HEK293 (cell line): ENCODE measurements around the gene KRTAP16-1.

Experiments used
- CTCF ChIA-PET: fragments of 350-600 bp; formaldehyde crosslinking; extraction: SDS; loops from one replicate; lab custom pipeline; 2021; ENCODE audit warnings: antibody characterized with exemption; lab: Yijun Ruan, JAX
- POLR2A ChIA-PET: fragments of 300-600 bp; formaldehyde crosslinking; extraction: SDS; loops from one replicate; lab custom pipeline; 2020; ENCODE audit warnings: antibody characterized with exemption, inconsistent platforms; lab: Yijun Ruan, JAX
- H3K27ac ChIP-seq: fragments of 200-500 bp; sonication (Bioruptor generic); 2 replicates; pipeline ENCODE4 v1.5.1; 2014; ENCODE audit warnings: low read depth, low read length, control low read depth, inconsistent platforms; ENCODE audit errors: extremely low read depth
- H3K36me3 ChIP-seq, 2 experiments: fragments of 200-500 bp in 1 of 2; sonication (Bioruptor generic) in 1 of 2; 1 replicate in 1 of 2; 2 replicates in 1 of 2; pipeline ENCODE4 v1.5.1; 2014 to 2017; ENCODE audit warnings: inconsistent platforms in 2 of 2, low read length in 2 of 2; ENCODE audit not compliant: control insufficient read depth in 2 of 2, insufficient read depth in 1 of 2
- H3K4me1 ChIP-seq: fragments of 200-500 bp; sonication (Bioruptor generic); 2 replicates; pipeline ENCODE4 v1.5.1; 2014; ENCODE audit warnings: mild to moderate bottlenecking, low read length, inconsistent platforms; ENCODE audit not compliant: control insufficient read depth, insufficient read depth
- H3K4me3 ChIP-seq: 2 replicates; pipeline ENCODE4 v1.5.1; 2011; ENCODE audit warnings: low read depth, mild to moderate bottlenecking, control low read depth, low read length, moderate library complexity
- H3K9me3 ChIP-seq: fragments of 200-500 bp; sonication (Bioruptor generic); 2 replicates; pipeline ENCODE4 v1.5.1; 2014; ENCODE audit warnings: low read depth, low read length, inconsistent platforms; ENCODE audit not compliant: control insufficient read depth, insufficient read depth
- EGR2 ChIP-seq: fragments of 450-650 bp; formaldehyde crosslinking; IDR thresholded peaks from 2 replicates; pipeline ENCODE4 v1.5.1; 2016; ENCODE audit warnings: low read depth, missing biosample characterization, missing genetic modification characterization
- RBAK ChIP-seq: fragments of 450-650 bp; formaldehyde crosslinking; IDR thresholded peaks from 2 replicates; pipeline ENCODE4 v1.5.1; 2016; ENCODE audit warnings: missing biosample characterization, missing genetic modification characterization
- SP3 ChIP-seq: fragments of 450-650 bp; formaldehyde crosslinking; IDR thresholded peaks from 2 replicates; pipeline ENCODE4 v1.5.1; 2016; ENCODE audit warnings: missing biosample characterization, missing genetic modification characterization
- ZBTB8A ChIP-seq: fragments of 450-650 bp; formaldehyde crosslinking; IDR thresholded peaks from 2 replicates; pipeline ENCODE4 v1.5.1; 2016; ENCODE audit warnings: missing biosample characterization, missing genetic modification characterization
- ZNF146 ChIP-seq: fragments of 450-650 bp; formaldehyde crosslinking; IDR thresholded peaks from 2 replicates; pipeline ENCODE4 v1.5.1; 2016; ENCODE audit warnings: missing biosample characterization, missing genetic modification characterization
- ZNF16 ChIP-seq: fragments of 450-650 bp; formaldehyde crosslinking; IDR thresholded peaks from 2 replicates; pipeline ENCODE4 v1.5.1; 2016; ENCODE audit warnings: low read depth, missing biosample characterization, missing genetic modification characterization
- ZNF19 ChIP-seq: fragments of 450-650 bp; formaldehyde crosslinking; IDR thresholded peaks from 2 replicates; pipeline ENCODE4; 2016; ENCODE audit warnings: missing biosample characterization, missing genetic modification characterization, low read depth
- ZNF354C ChIP-seq: fragments of 450-650 bp; formaldehyde crosslinking; IDR thresholded peaks from 2 replicates; pipeline ENCODE4 v1.5.1; 2016; ENCODE audit warnings: missing biosample characterization, missing genetic modification characterization, low read depth, borderline replicate concordance
- ZNF433 ChIP-seq: fragments of 450-650 bp; formaldehyde crosslinking; IDR thresholded peaks from 2 replicates; pipeline ENCODE4 v1.5.1; 2016; ENCODE audit warnings: missing biosample characterization, missing genetic modification characterization, low read depth
- ZNF560 ChIP-seq: fragments of 450-650 bp; formaldehyde crosslinking; IDR thresholded peaks from 2 replicates; pipeline ENCODE4 v1.5.1; 2017; ENCODE audit warnings: missing biosample characterization, missing genetic modification characterization, borderline replicate concordance
- ZNF571 ChIP-seq: fragments of 450-650 bp; formaldehyde crosslinking; IDR thresholded peaks from 2 replicates; pipeline ENCODE4 v1.5.0; 2017; ENCODE audit warnings: missing biosample characterization, missing genetic modification characterization
- ZNF626 ChIP-seq: fragments of 450-650 bp; sonication (Bioruptor Pico); formaldehyde crosslinking; IDR thresholded peaks from 2 replicates; pipeline ENCODE4 v1.5.1; 2018; ENCODE audit warnings: missing biosample characterization, missing genetic modification characterization, inconsistent platforms
- ZNF629 ChIP-seq: fragments of 450-650 bp; formaldehyde crosslinking; IDR thresholded peaks from 2 replicates; pipeline ENCODE4 v1.5.1; 2017; ENCODE audit warnings: missing biosample characterization, missing genetic modification characterization
- ZNF76 ChIP-seq: fragments of 450-650 bp; formaldehyde crosslinking; IDR thresholded peaks from 2 replicates; pipeline ENCODE4; 2016; ENCODE audit warnings: low read depth, missing biosample characterization, missing genetic modification characterization, borderline replicate concordance
- TF ChIP-seq, protein P1 (sequence below): fragments of 450-650 bp; formaldehyde crosslinking; IDR thresholded peaks from 2 replicates; pipeline ENCODE4 v1.5.1; 2016; ENCODE audit warnings: missing biosample characterization, missing genetic modification characterization
- TF ChIP-seq, protein P2 (sequence below): fragments of 450-650 bp; formaldehyde crosslinking; IDR thresholded peaks from 2 replicates; pipeline ENCODE4 v1.5.1; 2016; ENCODE audit warnings: missing biosample characterization, missing genetic modification characterization
- TF ChIP-seq, protein P3 (sequence below): fragments of 450-650 bp; formaldehyde crosslinking; IDR thresholded peaks from 2 replicates; pipeline ENCODE4 v1.5.1; 2016; ENCODE audit warnings: missing biosample characterization, missing genetic modification characterization
- TF ChIP-seq, protein P4 (sequence below): fragments of 450-650 bp; formaldehyde crosslinking; IDR thresholded peaks from 2 replicates; pipeline ENCODE4 v1.5.1; 2017; ENCODE audit warnings: missing biosample characterization, missing genetic modification characterization

Gene KRTAP16-1, protein sequence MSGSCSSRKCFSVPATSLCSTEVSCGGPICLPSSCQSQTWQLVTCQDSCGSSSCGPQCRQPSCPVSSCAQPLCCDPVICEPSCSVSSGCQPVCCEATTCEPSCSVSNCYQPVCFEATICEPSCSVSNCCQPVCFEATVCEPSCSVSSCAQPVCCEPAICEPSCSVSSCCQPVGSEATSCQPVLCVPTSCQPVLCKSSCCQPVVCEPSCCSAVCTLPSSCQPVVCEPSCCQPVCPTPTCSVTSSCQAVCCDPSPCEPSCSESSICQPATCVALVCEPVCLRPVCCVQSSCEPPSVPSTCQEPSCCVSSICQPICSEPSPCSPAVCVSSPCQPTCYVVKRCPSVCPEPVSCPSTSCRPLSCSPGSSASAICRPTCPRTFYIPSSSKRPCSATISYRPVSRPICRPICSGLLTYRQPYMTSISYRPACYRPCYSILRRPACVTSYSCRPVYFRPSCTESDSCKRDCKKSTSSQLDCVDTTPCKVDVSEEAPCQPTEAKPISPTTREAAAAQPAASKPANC

DNA sequence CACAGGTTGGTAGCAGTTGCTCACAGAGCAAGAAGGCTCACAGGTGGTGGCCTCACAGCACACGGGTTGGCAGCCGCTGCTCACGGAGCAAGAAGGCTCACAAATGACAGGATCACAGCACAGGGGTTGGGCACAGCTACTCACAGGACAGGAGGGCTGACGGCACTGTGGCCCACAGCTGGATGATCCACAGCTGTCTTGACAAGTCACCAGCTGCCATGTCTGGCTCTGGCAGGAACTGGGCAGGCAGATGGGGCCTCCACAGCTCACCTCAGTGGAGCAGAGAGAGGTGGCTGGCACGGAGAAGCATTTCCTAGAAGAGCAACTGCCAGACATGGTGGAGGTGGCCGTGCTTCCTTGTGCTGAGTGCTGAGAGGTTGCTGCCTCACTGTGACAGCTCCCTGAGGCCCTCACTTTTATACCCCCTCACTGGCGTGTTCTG, at the start of gene KRTAP16-1:
TSS of gene KRTAP16-1 (minus strand) at position 392 of the 442 bp plus-strand sequence. CDS start at position 336, 56 bp downstream.
- Histone ChIP-seq H3K27ac (no peak within 1 kb of the TSS), H3K4me3 (no peak within 1 kb of the TSS), H3K4me1 (no peaks in the 10 kb centered on the region), H3K9me3 (no peaks in the 10 kb centered on the region), H3K36me3 (no peaks in the 10 kb centered on the region)
- POLR2A ChIA-PET = no interaction called here
- CTCF ChIA-PET = interaction anchor here (0.7 to 1.2 kb wide), 4 partner anchors 8 to 358 kb away, joined by 3 to 4 read pairs (median 3); no protein-coding TSS in a partner anchor
- TF ChIP-seq ZBTB8A (tag by site-specific recombination) (no peak), EGR2 (tag by site-specific recombination) (no peak), ZNF16 (tag by site-specific recombination) (no peak), ZNF19 (tag by site-specific recombination) (no peak), ZNF571 (tag by site-specific recombination) (no peak), ZNF560 (tag by site-specific recombination) (no peak), ZNF626 (tag by site-specific recombination) (no peak), ZNF76 (tag by site-specific recombination) (no peak), RBAK (no peak), ZNF629 (tag by site-specific recombination) (no peak), ZNF433 (tag by site-specific recombination) (no peak), ZNF354C (no peak), SP3 (tag by site-specific recombination) (no peak), ZNF146 (tag by site-specific recombination) (no peak)
- TF ChIP-seq, protein P1, sequence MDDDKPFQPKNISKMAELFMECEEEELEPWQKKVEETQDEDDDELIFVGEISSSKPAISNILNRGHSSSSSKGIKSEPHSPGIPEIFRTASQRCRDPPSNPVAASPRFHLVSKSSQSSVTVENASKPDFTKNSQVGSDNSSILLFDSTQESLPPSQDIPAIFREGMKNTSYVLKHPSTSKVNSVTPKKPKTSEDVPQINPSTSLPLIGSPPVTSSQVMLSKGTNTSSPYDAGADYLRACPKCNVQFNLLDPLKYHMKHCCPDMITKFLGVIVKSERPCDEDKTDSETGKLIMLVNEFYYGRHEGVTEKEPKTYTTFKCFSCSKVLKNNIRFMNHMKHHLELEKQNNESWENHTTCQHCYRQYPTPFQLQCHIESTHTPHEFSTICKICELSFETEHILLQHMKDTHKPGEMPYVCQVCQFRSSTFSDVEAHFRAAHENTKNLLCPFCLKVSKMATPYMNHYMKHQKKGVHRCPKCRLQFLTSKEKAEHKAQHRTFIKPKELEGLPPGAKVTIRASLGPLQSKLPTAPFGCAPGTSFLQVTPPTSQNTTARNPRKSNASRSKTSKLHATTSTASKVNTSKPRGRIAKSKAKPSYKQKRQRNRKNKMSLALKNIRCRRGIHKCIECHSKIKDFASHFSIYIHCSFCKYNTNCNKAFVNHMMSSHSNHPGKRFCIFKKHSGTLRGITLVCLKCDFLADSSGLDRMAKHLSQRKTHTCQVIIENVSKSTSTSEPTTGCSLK (tag by site-specific recombination) = no peak
- TF ChIP-seq, protein P2, sequence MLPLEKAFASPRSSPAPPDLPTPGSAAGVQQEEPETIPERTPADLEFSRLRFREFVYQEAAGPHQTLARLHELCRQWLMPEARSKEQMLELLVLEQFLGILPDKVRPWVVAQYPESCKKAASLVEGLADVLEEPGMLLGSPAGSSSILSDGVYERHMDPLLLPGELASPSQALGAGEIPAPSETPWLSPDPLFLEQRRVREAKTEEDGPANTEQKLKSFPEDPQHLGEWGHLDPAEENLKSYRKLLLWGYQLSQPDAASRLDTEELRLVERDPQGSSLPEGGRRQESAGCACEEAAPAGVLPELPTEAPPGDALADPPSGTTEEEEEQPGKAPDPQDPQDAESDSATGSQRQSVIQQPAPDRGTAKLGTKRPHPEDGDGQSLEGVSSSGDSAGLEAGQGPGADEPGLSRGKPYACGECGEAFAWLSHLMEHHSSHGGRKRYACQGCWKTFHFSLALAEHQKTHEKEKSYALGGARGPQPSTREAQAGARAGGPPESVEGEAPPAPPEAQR (tag by site-specific recombination) = no peak
- TF ChIP-seq, protein P3, sequence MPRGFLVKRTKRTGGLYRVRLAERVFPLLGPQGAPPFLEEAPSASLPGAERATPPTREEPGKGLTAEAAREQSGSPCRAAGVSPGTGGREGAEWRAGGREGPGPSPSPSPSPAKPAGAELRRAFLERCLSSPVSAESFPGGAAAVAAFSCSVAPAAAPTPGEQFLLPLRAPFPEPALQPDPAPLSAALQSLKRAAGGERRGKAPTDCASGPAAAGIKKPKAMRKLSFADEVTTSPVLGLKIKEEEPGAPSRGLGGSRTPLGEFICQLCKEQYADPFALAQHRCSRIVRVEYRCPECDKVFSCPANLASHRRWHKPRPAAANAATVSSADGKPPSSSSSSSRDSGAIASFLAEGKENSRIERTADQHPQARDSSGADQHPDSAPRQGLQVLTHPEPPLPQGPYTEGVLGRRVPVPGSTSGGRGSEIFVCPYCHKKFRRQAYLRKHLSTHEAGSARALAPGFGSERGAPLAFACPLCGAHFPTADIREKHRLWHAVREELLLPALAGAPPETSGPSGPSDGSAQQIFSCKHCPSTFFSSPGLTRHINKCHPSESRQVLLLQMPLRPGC = no peak
- TF ChIP-seq, protein P4, sequence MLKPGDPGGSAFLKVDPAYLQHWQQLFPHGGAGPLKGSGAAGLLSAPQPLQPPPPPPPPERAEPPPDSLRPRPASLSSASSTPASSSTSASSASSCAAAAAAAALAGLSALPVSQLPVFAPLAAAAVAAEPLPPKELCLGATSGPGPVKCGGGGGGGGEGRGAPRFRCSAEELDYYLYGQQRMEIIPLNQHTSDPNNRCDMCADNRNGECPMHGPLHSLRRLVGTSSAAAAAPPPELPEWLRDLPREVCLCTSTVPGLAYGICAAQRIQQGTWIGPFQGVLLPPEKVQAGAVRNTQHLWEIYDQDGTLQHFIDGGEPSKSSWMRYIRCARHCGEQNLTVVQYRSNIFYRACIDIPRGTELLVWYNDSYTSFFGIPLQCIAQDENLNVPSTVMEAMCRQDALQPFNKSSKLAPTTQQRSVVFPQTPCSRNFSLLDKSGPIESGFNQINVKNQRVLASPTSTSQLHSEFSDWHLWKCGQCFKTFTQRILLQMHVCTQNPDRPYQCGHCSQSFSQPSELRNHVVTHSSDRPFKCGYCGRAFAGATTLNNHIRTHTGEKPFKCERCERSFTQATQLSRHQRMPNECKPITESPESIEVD (tag by site-specific recombination) = no peak
